Measurements from ENCODE around the gene INO80B. TPM values are rescaled to one million over a fixed set of nuclear protein-coding genes. Genes with fewer than 3 reads are reported as not detected.

The INO80B gene
- total RNA-seq, 2 experiments from 2014 or later, result 29.0 to 30.9 TPM

DNA sequence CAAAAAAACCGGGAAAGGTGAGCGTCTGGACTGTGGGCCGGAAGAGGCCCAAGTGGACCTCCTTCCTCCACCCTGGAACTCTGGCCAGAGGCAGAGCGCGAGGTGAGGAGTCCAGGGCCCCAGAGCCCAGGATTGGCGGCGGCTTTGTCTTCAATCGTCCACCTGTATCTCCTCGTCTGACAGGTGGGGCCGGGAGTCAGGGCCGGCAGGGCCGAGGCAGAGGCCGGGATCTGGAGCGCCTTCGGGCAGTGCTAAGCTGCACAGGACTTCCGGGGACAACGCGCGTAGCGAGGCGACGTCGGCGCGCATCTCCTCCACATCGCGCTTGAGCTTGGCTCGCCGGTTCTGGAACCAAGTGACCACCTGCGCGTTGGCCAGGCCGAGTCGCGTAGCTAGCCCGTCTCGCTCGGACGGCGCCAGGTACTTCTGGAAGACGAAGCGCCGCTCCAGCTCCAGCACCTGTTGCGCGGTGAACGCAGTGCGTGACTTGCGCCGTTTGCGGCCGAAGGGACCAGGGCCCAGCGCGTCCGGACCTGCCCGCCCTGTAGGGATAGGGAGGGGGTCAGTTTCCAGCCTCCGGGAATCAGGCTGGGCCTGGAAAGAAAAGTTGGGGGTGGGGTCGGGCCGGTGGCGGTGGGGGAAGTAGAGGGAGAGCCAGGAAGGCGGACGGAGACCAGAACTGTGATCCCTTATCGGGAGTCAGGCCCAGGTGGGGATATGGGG, 43.1 kb downstream of the INO80B start:
- H3K36me3 Mint-ChIP-seq, result peaks cover 10% of the 10 kb centered on the region
- H3K4me1 Mint-ChIP-seq, result peaks cover 28% of the 10 kb centered on the region
- no peaks in the 10 kb centered on the region for H3K9me3 Mint-ChIP-seq
- H3K27ac Mint-ChIP-seq, result no peak overlapping the region
- peaks cover 56% of the 10 kb centered on the region for H3K27me3 Mint-ChIP-seq
- peak overlapping the region; percentile 73 for H3K4me3 Mint-ChIP-seq
- no peak for DNase-seq

DNA sequence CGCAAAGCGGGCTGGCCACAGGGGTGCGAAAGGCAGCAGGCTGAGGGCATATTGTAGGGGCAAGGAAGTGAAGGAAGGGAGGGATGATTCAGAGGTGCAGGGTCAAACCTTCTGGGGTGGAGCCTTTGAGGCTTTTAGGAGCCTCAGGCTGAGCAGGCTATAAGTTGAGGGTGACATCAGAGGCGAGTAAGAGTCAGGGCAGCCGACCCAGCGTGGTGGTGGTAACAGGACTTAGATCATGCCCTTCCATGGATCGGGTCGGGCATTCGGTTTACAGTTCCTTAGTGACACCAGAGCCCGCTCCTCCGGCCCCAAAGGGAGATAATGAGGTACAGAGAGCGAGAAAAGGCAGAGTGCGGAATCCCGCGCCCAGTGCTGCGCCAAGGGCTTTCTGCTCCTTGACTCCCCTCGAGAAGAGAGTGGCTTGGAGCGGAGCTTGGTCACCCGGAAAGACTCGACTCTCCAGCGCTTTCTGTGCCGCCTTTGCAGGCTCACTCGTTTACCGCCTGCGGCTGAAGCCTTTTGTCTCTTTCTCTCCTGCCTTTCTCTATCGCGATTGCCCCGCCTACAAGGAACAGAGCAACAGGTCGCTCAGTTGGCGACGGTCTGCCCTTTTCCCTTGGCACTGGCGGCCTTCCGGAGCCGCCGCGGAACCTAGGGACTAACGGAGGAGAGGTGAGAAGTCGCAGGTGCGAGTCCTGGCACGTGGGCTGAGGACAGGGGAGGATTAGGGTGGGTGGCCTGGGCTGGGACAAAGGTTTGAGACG, 43.8 kb downstream of the INO80B start:
- H3K4me3 Mint-ChIP-seq, result peak overlapping the region; percentile 73
- H3K27me3 Mint-ChIP-seq, result peaks cover 63% of the 10 kb centered on the region
- H3K27ac Mint-ChIP-seq, result peak overlapping the region; percentile 65
- peaks cover 7% of the 10 kb centered on the region for H3K36me3 Mint-ChIP-seq
- H3K4me1 Mint-ChIP-seq, result peaks cover 32% of the 10 kb centered on the region
- no peak for DNase-seq
- H3K9me3 Mint-ChIP-seq, result no peaks in the 10 kb centered on the region

DNA sequence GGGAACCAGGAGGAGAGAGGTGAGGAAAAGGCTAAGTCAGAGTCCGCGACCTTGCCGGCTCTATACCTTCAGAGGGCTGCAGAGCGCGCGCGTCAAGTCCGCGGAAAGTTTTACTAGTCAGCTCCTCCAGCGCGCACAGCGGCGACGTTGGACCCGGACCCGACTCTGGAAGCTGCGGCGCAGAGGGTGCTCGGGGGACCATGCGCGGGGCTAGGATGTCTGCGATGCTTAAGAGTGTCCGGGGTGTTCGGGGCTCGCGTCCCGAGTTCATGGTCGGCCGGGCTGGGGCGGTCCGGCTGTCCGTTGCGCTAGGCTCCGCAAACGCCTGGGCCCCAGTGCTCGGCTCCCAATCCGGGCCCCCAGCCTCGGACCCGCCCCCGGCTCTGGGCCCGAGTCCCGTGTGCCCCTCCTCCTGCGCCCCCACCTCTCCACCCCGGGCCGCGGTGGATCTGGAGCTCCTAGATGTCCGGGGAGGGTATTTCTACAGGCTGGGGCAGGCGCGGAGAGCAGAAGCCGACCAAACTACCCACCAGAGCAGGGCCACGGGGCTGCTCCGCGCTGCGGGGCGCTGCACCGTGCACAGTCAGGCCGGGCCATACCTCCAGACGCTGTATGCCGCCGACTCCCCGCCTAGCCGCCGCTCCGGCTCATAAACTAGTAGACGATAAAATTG, 44.5 kb downstream of the INO80B start, which contains the start of gene LBX2:
Gene LBX2 (minus strand): TSS at position 337 of the 673 bp plus-strand sequence. CDS start 66 bp downstream, at position 271.
- Mint-ChIP-seq H3K9me3 (no peaks in the 10 kb centered on the region), H3K36me3 (peaks cover 5% of the 10 kb centered on the region), H3K27ac (peak within 1 kb of the TSS; percentile 65), H3K27me3 (peaks cover 70% of the 10 kb centered on the region), H3K4me3 (peak within 1 kb of the TSS; percentile 73), H3K4me1 (peaks cover 32% of the 10 kb centered on the region)
- peak; percentile 51 for DNase-seq

DNA sequence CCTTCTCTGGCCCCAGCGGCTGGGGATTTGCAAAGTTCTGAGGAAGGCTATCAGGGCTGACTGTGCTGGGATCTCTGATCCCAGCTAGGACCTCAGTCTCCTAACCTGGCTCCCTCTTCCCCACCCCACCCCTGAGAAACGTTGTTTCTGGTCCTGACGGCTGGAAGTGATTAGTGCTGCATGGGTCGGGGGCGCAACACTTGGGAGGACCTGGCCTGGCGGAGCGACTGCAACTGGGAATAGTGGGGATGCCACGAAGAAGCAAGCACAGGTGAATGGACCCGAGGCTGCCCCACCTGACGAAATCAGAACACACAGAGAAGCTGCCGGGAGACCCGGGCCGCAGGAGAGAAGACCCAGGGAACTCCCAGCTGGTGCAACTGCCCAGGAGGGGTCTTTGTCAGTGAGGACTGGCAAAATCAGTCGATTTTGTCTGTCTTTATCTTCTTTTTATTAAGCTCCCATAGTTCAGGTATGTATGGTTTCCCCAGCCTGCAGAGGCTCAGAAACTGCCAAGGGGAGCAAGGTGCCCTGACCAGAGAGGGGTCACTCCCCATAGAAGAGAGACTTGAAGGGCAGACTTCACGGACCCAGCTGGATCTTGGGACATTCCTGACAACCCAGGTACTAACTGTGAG, 45.2 kb downstream of the INO80B start:
- no peak overlapping the region for H3K27ac Mint-ChIP-seq

DNA sequence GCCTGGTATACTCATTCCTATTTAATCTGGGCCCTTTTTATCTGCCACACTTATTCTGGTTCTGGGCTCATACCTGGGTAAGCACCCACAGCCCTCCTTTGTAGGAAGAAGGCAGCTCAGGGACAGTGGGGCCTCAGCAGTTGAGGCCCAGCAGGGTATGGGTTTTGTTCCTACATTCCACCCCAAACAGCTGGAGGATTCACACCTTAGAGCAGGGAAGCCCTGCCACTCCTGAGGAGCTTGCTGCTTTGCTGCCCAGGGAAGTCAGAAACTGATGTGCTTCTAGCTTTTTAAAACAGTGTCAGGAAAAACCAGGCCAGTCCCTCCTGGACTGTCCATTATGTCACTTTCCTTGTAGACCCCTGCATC, 45.7 kb downstream of the INO80B start:
- Mint-ChIP-seq H3K27me3 (peaks cover 80% of the 10 kb centered on the region), H3K4me1 (peaks cover 33% of the 10 kb centered on the region), H3K36me3 (peaks cover 16% of the 10 kb centered on the region), H3K27ac (no peak overlapping the region), H3K9me3 (no peaks in the 10 kb centered on the region), H3K4me3 (no peak overlapping the region)
- no peak for DNase-seq

More for the DNA sequence above, 45.2 kb downstream of the INO80B start:
- H3K4me3 Mint-ChIP-seq, result peak overlapping the region; percentile 25
- H3K4me1 Mint-ChIP-seq, result peaks cover 32% of the 10 kb centered on the region
- H3K9me3 Mint-ChIP-seq, result no peaks in the 10 kb centered on the region
- H3K27me3 Mint-ChIP-seq, result peaks cover 77% of the 10 kb centered on the region
- DNase-seq, result no peak
- peaks cover 11% of the 10 kb centered on the region for H3K36me3 Mint-ChIP-seq

DNA sequence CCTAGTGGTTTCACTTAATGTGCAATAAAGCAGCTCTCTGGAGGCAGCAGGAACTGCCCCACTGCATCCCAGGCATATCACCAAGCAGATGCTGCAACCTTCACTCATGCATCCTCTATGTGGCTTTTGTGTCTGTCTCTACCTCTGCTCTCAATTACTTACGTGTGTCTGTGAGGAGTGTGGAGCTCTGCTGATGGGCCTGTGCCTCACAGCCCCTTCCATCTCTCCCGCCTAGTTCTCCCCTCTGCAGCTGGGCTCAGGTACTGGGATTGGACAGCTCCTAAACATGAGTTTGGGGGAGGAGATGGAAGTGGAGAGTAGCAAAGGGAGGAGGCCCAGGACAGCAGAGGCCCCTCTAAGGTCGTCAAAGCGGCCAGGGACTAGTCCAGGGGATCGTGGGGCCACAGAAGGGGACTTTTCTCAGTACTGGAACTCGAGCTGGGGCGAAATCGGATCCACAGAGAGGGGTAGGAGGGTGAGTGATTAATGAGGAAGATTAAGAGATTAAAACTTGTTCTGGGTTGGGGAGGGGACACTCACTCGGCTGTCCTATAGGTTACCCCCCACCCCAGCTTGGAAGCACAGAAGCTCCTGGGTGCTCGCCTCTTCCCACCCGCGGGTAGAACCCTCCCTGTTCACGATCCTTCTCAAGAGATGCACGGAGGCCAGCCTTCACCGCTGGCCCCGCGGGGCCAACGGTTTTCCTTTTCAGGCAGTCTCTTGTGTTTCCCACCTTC, 46.6 kb downstream of the INO80B start:
- DNase-seq, result no peak
- H3K4me3 Mint-ChIP-seq, result no peak overlapping the region
- peaks cover 37% of the 10 kb centered on the region for H3K4me1 Mint-ChIP-seq
- H3K36me3 Mint-ChIP-seq, result peaks cover 21% of the 10 kb centered on the region
- no peaks in the 10 kb centered on the region for H3K9me3 Mint-ChIP-seq
- H3K27ac Mint-ChIP-seq, result no peak overlapping the region
- peaks cover 81% of the 10 kb centered on the region for H3K27me3 Mint-ChIP-seq

DNA sequence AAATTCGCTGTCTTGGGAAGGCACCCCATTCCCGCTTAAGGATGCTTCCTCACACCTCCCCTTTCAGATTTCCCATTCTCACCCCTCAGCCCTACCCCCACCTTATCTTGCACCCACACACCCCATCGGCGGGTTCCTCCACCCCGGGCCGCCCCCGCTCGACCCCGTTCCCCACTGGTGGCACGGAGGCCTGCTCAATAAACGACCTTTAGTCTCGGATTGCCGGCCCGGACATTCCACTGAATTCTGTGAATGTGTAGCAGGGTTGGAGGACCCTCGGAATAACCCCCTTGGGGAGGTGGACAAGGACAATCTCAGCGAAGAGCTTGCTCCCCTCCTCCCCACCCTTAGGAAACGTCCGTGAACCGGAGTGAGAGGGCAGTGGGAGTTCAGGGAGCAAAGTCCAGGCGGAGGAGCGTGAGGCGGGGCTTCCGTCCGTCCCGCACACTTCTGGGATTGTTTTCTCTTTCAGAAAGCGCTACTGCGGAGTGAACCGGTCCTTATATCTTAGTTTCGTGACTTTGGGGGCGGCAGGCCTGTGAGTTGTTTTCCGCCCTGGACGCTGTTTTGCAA, 47.3 kb downstream of the INO80B start:
- H3K27me3 Mint-ChIP-seq, result peaks cover 87% of the 10 kb centered on the region
- H3K4me3 Mint-ChIP-seq, result peak overlapping the region; percentile 66
- no peaks in the 10 kb centered on the region for H3K9me3 Mint-ChIP-seq
- peaks cover 43% of the 10 kb centered on the region for H3K4me1 Mint-ChIP-seq
- no peak for DNase-seq
- H3K27ac Mint-ChIP-seq, result peak overlapping the region; percentile 30
- peaks cover 26% of the 10 kb centered on the region for H3K36me3 Mint-ChIP-seq

DNA sequence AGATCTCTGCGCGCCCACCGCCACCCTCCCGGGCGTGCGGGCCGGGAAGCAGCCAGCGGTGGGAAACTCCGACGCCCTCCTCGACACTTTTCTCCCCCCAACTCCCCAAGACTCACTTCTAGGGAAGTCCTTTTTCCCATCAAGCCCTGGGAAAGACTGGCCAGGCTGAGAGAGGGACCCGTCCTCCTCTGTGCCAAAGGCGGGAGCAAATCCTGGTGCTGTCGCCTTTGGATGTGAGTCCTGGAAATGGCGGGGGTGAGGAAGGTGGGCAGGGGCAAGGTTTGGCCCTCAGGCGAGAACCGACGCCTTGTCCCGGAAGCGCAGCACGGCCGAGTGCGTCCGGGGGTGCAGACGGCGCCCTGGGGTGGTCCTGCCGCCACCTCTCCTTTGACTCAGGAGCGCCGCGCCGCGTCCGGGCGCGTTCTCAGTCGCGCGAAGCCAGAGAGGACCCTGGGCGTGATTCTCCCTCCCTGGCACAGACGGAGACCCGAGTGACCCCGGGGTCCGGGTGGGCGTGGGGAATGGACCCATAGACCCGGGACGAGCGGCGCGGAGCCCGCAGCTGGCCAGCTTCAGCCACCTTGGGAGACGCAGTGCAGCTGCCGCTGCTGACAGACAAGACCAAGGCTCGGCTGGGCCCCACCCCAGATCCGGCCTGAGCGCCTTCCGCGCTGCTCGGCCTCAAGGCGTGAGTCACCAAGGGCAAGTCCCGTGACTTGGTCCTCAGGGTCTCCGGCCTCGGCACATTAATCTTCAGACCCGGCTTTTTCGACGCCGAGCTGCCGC, 48.0 kb downstream of the INO80B start:
- H3K27me3 Mint-ChIP-seq, result peaks cover 81% of the 10 kb centered on the region
- peak overlapping the region; percentile 66 for H3K4me3 Mint-ChIP-seq
- peak; percentile 65 for DNase-seq
- peaks cover 26% of the 10 kb centered on the region for H3K36me3 Mint-ChIP-seq
- H3K4me1 Mint-ChIP-seq, result peaks cover 41% of the 10 kb centered on the region
- H3K27ac Mint-ChIP-seq, result peak overlapping the region; percentile 30
- no peaks in the 10 kb centered on the region for H3K9me3 Mint-ChIP-seq

DNA sequence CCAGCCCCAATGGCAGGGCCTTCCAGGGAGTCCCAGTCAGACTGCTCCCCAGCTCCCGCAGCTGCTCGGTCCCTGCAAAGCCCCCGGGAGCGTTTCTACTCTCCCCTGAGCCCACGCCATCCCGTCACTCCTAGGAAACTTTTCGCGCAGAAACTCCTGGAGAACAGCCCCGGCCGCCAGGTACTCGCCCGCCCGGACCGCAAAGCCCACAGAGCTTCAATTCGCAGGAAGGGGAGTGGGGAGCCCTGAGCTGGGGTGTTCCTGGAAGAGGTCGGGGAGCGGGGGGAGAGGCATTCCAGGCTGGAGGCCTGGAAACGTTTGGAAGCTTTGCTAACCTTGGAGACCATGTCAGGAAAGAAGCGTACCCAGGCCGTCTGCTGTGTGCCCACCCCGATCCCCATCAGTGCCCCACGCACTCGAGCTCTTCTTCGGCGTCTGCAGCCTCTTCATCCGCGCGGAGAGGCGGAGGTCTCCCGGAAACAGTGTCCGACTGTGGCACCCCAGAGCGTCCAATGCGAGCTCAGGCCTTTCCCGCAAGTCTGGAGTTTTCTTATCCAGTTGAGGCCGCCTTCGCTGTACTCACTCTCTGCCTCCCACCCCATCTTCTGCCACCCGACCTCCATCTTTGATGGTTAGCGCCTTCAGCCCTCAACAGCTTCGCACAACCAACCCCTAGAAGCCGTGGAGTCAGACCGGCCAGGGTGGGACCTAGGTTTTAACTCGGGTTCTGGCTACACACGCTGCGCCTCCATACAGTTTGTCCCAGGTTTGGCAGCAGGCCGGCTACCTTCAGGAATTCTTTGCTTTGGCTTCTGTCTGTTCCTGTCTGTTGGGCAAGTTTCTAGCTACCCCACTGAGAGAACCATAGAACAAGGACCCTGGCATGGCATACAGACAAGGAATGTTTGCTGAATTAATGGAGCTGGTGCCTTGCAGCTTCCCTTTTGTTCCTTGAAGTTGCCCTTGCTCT, 48.9 kb downstream of the INO80B start:
- peaks cover 72% of the 10 kb centered on the region for H3K27me3 Mint-ChIP-seq
- peaks cover 39% of the 10 kb centered on the region for H3K4me1 Mint-ChIP-seq
- no peak for DNase-seq
- no peaks in the 10 kb centered on the region for H3K9me3 Mint-ChIP-seq
- H3K36me3 Mint-ChIP-seq, result peaks cover 26% of the 10 kb centered on the region
- H3K27ac Mint-ChIP-seq, result no peak overlapping the region
- peak overlapping the region; percentile 66 for H3K4me3 Mint-ChIP-seq

DNA sequence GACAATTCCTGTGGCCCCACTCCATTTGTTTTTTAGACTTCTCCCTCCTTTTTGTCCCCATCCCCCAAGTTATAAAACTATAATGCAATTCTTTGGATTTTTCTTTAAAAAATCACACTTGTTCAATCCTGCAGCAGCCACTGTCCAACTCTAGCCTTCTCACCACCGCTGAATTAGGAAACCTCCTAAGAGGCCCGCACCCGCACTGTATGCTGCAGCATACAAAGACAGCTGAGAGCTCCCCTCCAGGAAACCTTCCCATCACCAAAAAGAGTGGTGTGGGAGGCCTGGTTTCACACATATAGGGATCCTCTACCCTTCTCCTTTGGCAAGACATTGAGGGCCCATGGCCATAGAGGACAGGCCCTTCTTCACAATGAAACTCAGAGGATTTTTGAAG, 49.7 kb downstream of the INO80B start:
- H3K9me3 Mint-ChIP-seq, result no peaks in the 10 kb centered on the region
- H3K27ac Mint-ChIP-seq, result no peak overlapping the region
- peaks cover 67% of the 10 kb centered on the region for H3K27me3 Mint-ChIP-seq
- peaks cover 26% of the 10 kb centered on the region for H3K36me3 Mint-ChIP-seq
- H3K4me1 Mint-ChIP-seq, result peaks cover 35% of the 10 kb centered on the region
- H3K4me3 Mint-ChIP-seq, result no peak overlapping the region
- DNase-seq, result no peak

DNA sequence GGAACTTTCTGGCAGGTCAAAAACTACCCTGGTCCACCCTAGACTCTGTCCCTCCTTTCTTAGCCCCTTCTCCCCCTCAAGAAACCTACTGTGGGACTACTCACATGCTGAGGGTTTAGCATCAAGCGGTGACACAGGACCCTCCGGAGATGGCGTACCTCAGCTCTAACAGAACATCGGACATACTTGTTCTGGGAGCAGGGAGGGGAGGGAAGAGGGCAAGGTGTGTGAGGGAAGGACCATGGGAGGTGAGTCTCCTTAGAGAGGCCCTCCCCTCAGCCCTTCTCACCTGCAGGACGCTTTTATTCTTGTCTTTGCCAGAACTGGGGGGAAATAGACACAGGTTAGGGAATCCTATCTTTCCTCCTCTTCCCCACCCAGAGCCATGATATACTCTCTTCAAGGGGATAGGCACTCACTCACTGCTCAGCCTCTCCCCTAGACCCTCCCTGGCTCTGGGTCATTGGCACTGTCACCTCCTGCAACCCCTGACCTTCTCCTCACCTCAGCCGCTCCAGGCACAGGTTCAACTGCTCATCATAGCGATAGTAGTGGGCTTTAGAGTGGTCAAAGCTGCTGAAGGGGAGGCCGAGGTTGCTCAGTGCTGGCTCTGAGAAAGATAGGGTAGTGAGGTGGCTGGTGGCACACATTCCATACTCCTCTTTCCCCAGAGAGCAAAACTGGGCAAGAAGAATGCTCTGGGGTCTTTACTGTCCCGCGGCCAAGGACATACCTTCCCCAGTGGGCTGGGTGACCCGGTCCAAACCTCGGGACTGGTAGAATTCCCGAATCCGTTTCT, 50.8 kb downstream of the INO80B start:
- peak overlapping the region; percentile 3 for H3K4me3 Mint-ChIP-seq
- no peaks in the 10 kb centered on the region for H3K9me3 Mint-ChIP-seq
- DNase-seq, result no peak
- peaks cover 35% of the 10 kb centered on the region for H3K4me1 Mint-ChIP-seq
- no peak overlapping the region for H3K27ac Mint-ChIP-seq
- peaks cover 61% of the 10 kb centered on the region for H3K27me3 Mint-ChIP-seq
- H3K36me3 Mint-ChIP-seq, result peaks cover 26% of the 10 kb centered on the region

Measured in activated naive CD8-positive, alpha-beta T cell treated with anti-CD3 and anti-CD28 coated beads for 36 hours (primary cell).